ENCODE measurements around the gene SCN3B.

DNA sequence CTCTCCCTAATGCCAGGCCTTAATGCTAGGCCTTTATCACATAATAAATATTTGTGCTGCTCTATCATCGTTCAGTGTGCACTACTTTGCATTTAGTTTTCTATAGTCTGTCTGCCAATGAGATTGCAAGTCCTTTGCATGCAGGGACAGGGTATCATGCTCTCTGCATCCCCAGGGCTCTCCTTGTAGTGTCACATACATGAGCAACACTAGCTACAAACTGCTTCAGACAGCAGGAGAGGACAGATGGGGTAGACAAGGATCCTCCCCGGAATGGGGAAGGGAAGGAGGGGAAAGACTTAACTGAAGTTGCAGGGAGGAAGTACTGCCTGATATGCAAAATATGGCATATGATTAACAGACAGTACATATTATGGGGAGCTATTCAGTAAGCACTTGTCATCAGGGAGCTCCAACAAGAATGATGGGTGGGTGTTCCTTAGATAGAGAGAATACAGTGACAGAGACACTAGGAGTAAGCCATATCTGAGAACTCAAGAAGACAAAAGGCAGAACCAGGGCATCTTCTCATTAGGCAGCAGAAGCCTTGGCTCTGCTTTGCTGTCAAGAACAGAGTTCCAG lies 44.2 kb upstream of the SCN3B start:
- TF ChIP-seq POLR2A (IDR thresholded peaks at IDR 0.05; ENCODE audit: extremely low read depth, insufficient read length), result no peak
- no peak for TF ChIP-seq CTCF (IDR thresholded peaks at IDR 0.05; ENCODE audit: low read depth, low read length)
